Neural progenitor cell (in vitro differentiated cells): ENCODE results near the gene BARHL2.

Experiments
- EZH2 ChIP-seq: fragments of 200-600 bp; sonication (generic); IDR thresholded peaks from 2 replicates; pipeline ENCODE4 v1.6.1; 2017; ENCODE audit warnings: antibody characterized with exemption, mild to moderate bottlenecking, moderate library complexity
- EZH2phosphoT487 ChIP-seq: fragments of 200-600 bp; sonication (generic); IDR thresholded peaks from 2 replicates; pipeline ENCODE4 v1.6.1; 2017; ENCODE audit warnings: antibody characterized with exemption
- TF ChIP-seq, protein P1 (sequence below): fragments of 200-600 bp; sonication (generic); IDR thresholded peaks from 2 replicates; pipeline ENCODE4 v1.5.1; 2017; ENCODE audit warnings: antibody characterized with exemption, mild to moderate bottlenecking

DNA sequence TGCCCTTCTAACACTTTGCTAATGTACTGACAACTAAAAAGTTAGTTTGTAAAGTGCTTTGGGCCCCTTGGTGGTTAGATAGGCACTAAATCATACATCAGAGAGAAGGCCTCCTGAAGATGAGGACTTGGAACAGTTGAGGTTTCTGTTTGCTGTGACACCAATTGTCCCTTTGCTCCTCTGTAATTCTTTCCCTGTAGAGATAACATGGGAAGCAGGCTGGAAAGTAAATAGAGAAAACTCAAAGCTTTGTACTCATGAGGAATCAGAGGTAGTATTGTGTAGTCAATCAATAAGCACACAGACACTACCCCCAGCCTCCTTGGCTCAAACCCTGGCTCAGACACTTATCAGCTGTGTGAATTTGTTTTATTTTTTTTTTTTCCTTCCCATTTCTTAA lies 31.6 kb upstream of the BARHL2 start:
- TF ChIP-seq, protein P1, sequence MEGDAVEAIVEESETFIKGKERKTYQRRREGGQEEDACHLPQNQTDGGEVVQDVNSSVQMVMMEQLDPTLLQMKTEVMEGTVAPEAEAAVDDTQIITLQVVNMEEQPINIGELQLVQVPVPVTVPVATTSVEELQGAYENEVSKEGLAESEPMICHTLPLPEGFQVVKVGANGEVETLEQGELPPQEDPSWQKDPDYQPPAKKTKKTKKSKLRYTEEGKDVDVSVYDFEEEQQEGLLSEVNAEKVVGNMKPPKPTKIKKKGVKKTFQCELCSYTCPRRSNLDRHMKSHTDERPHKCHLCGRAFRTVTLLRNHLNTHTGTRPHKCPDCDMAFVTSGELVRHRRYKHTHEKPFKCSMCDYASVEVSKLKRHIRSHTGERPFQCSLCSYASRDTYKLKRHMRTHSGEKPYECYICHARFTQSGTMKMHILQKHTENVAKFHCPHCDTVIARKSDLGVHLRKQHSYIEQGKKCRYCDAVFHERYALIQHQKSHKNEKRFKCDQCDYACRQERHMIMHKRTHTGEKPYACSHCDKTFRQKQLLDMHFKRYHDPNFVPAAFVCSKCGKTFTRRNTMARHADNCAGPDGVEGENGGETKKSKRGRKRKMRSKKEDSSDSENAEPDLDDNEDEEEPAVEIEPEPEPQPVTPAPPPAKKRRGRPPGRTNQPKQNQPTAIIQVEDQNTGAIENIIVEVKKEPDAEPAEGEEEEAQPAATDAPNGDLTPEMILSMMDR, result no peak
- TF ChIP-seq EZH2phosphoT487 (no peak), EZH2 (no peak)
